ENCODE measurements around the gene REV3L.

REV3L gene

GRCh38 chr6:111274593-111275217 lies 208.3 kb downstream of the REV3L start:
- peaks cover 36 to 45% of the 10 kb centered on the region in 2 donors for H3K36me3 ChIP-seq (ENCODE audit: control insufficient read depth in 2 of 2, insufficient read depth in 2 of 2, low read length in 2 of 2)
- H3K27me3 ChIP-seq (ENCODE audit: control insufficient read depth in 2 of 2, insufficient read depth in 2 of 2, low read length in 2 of 2), result no peaks in the 10 kb centered on the region
- H3K4me1 ChIP-seq (ENCODE audit: control insufficient read depth in 2 of 2, insufficient read depth in 2 of 2, low read length in 2 of 2), result no peaks in the 10 kb centered on the region
- H3K27ac ChIP-seq (ENCODE audit: low read depth in 2 of 2, low read length in 2 of 2), result no peak overlapping the region
- no peaks in the 10 kb centered on the region for H3K9me3 ChIP-seq (ENCODE audit: control insufficient read depth in 2 of 2, low read length in 2 of 2)
- no peak overlapping the region for H3K4me3 ChIP-seq (ENCODE audit: low read length in 2 of 2)
- no peak overlapping the region for H3K9ac ChIP-seq (ENCODE audit: low read depth in 1 of 2, low read length in 2 of 2)

- no peaks in the 10 kb centered on the region for H3K4me1 ChIP-seq (ENCODE audit: control insufficient read depth in 2 of 2, insufficient read depth in 2 of 2, low read length in 2 of 2)
- H3K27me3 ChIP-seq (ENCODE audit: control insufficient read depth in 2 of 2, insufficient read depth in 2 of 2, low read length in 2 of 2), result no peaks in the 10 kb centered on the region
- H3K9ac ChIP-seq (ENCODE audit: low read depth in 1 of 2, low read length in 2 of 2), result no peak overlapping the region
- H3K9me3 ChIP-seq (ENCODE audit: control insufficient read depth in 2 of 2, low read length in 2 of 2), result no peaks in the 10 kb centered on the region
- no peak overlapping the region for H3K4me3 ChIP-seq (ENCODE audit: low read length in 2 of 2)
- peaks cover 30 to 38% of the 10 kb centered on the region in 2 donors for H3K36me3 ChIP-seq (ENCODE audit: control insufficient read depth in 2 of 2, insufficient read depth in 2 of 2, low read length in 2 of 2)
- H3K27ac ChIP-seq (ENCODE audit: low read depth in 2 of 2, low read length in 2 of 2), result no peak overlapping the region
Measured at GRCh38 chr6:111270121-111270520, 212.9 kb downstream of the REV3L start.

DNA sequence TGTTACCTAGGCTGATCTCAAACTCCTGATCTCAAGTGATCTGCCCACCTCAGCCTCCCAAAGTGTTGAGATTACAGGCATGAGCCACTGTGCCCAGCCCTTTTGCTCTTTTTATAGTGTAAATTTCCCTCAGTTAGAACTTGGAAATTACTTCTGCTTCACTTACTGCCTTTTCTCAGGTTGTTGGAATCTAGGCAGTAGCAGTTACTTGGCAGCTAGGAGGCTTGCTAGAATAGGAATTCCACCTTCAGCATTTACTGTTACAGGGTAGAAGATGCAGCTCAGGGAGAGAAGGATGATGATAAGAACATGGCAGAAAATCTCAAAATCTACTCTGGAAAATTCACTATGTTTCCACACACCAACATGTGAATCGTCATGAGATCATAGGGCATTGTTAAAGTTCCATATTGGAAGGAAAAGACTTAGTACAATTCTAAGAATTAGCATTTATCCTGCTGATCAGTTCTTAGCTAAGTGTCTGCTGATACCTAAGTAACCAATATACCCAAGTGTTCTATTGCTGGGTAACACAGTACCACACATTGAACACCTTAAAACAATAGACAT lies 213.5 kb downstream of the REV3L start:
- Histone ChIP-seq H3K27ac (ENCODE audit: low read depth in 2 of 2, low read length in 2 of 2) (no peak overlapping the region), H3K36me3 (ENCODE audit: control insufficient read depth in 2 of 2, insufficient read depth in 2 of 2, low read length in 2 of 2) (peaks cover 24 to 37% of the 10 kb centered on the region in 2 donors), H3K9me3 (ENCODE audit: control insufficient read depth in 2 of 2, low read length in 2 of 2) (no peaks in the 10 kb centered on the region)

DNA sequence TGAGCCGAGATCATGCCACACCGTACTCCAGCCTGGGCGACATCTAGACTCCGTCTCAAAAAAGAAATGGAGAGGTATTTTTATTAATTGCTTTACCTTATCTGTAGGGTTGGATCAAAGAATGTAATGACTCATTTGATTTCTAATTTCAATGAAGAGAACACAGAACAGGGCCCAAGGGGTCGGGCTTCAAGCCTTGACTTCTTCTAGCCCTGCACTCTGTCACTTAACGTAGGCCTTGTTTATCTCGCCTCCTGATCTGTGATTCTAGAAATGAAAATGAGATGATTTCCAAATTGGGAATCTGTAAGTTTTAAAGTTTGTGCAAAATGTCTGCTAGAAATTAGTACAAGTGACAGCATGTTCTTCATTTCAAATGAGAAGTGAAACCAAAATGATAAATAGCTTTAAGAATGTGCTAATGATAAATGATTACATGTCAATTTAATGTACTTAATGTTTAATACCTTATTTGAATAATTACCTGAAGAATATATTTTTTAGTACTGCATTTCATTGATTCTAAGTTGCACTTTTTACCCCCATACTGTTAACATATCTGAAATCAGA lies 215.2 kb downstream of the REV3L start:
- no peak overlapping the region for H3K9ac ChIP-seq (ENCODE audit: low read depth in 1 of 2, low read length in 2 of 2)
- H3K4me1 ChIP-seq (ENCODE audit: control insufficient read depth in 2 of 2, insufficient read depth in 2 of 2, low read length in 2 of 2), result no peaks in the 10 kb centered on the region
- H3K9me3 ChIP-seq (ENCODE audit: control insufficient read depth in 2 of 2, low read length in 2 of 2), result no peaks in the 10 kb centered on the region
- H3K27me3 ChIP-seq (ENCODE audit: control insufficient read depth in 2 of 2, insufficient read depth in 2 of 2, low read length in 2 of 2), result no peaks in the 10 kb centered on the region
- H3K27ac ChIP-seq (ENCODE audit: low read depth in 2 of 2, low read length in 2 of 2), result no peak overlapping the region
- H3K36me3 ChIP-seq (ENCODE audit: control insufficient read depth in 2 of 2, insufficient read depth in 2 of 2, low read length in 2 of 2), result peaks cover 22 to 34% of the 10 kb centered on the region in 2 donors
- no peak overlapping the region for H3K4me3 ChIP-seq (ENCODE audit: low read length in 2 of 2)

More for the DNA sequence above, 213.5 kb downstream of the REV3L start:
- no peaks in the 10 kb centered on the region for H3K4me1 ChIP-seq (ENCODE audit: control insufficient read depth in 2 of 2, insufficient read depth in 2 of 2, low read length in 2 of 2)
- no peaks in the 10 kb centered on the region for H3K27me3 ChIP-seq (ENCODE audit: control insufficient read depth in 2 of 2, insufficient read depth in 2 of 2, low read length in 2 of 2)
- no peak overlapping the region for H3K4me3 ChIP-seq (ENCODE audit: low read length in 2 of 2)
- H3K9ac ChIP-seq (ENCODE audit: low read depth in 1 of 2, low read length in 2 of 2), result no peak overlapping the region

- Histone ChIP-seq H3K27me3 (ENCODE audit: control insufficient read depth in 2 of 2, insufficient read depth in 2 of 2, low read length in 2 of 2) (no peaks in the 10 kb centered on the region), H3K9me3 (ENCODE audit: control insufficient read depth in 2 of 2, low read length in 2 of 2) (no peaks in the 10 kb centered on the region), H3K36me3 (ENCODE audit: control insufficient read depth in 2 of 2, insufficient read depth in 2 of 2, low read length in 2 of 2) (peaks cover 22 to 39% of the 10 kb centered on the region in 2 donors), H3K9ac (ENCODE audit: low read depth in 1 of 2, low read length in 2 of 2) (no peak overlapping the region), H3K27ac (ENCODE audit: low read depth in 2 of 2, low read length in 2 of 2) (no peak overlapping the region), H3K4me3 (ENCODE audit: low read length in 2 of 2) (no peak overlapping the region), H3K4me1 (ENCODE audit: control insufficient read depth in 2 of 2, insufficient read depth in 2 of 2, low read length in 2 of 2) (no peaks in the 10 kb centered on the region)
Measured at GRCh38 chr6:111266276-111266675, 216.7 kb downstream of the REV3L start.

DNA sequence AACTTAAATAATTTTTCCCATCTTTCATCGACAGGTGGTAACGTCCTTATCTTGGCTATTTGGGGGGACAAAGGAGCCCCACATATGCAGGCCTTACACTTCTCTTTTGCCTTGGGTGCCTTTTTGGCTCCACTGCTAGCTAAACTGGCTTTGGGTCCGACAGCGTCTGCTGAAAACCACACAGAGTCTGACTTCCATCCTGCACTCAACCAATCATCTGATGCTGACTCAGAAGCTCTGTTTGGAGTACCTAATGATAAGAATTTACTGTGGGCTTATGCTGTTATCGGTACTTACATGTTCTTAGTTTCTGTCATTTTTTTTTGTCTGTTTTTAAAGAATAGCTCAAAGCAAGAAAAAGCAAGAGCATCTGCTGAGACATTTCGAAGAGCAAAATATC lies 217.2 kb downstream of the REV3L start:
- peaks cover 22 to 39% of the 10 kb centered on the region in 2 donors for H3K36me3 ChIP-seq (ENCODE audit: control insufficient read depth in 2 of 2, insufficient read depth in 2 of 2, low read length in 2 of 2)

DNA sequence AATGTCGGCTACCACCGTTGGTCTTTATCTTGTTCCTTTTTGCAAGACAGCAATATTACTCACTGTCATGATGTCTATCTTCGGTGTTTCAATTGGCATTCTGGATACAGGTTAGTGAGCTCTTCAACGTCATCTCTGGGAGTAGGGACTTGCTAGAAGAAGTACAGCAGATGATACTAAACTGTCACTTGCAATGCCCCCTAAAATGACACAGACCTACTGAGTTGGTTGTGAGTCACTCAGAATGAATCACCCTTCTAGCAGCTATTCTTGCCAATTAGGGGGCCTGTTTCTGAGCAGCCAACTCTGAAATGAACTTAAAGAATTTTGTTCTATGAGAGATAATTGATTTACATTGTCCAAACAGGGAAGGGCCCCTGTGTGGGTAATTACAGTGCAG lies 219.2 kb downstream of the REV3L start:
- Histone ChIP-seq H3K4me1 (ENCODE audit: control insufficient read depth in 2 of 2, insufficient read depth in 2 of 2, low read length in 2 of 2) (peaks cover 5 to 11% of the 10 kb centered on the region in 2 donors), H3K9me3 (ENCODE audit: control insufficient read depth in 2 of 2, low read length in 2 of 2) (no peaks in the 10 kb centered on the region), H3K36me3 (ENCODE audit: control insufficient read depth in 2 of 2, insufficient read depth in 2 of 2, low read length in 2 of 2) (peaks cover 18 to 34% of the 10 kb centered on the region in 2 donors), H3K27me3 (ENCODE audit: control insufficient read depth in 2 of 2, insufficient read depth in 2 of 2, low read length in 2 of 2) (no peaks in the 10 kb centered on the region), H3K27ac (ENCODE audit: low read depth in 2 of 2, low read length in 2 of 2) (no peak overlapping the region), H3K4me3 (ENCODE audit: low read length in 2 of 2) (no peak overlapping the region), H3K9ac (ENCODE audit: low read depth in 1 of 2, low read length in 2 of 2) (no peak overlapping the region)

More for the DNA sequence above, 217.2 kb downstream of the REV3L start:
- Histone ChIP-seq H3K9me3 (ENCODE audit: control insufficient read depth in 2 of 2, low read length in 2 of 2) (no peaks in the 10 kb centered on the region), H3K4me1 (ENCODE audit: control insufficient read depth in 2 of 2, insufficient read depth in 2 of 2, low read length in 2 of 2) (peaks cover 0 to 2% of the 10 kb centered on the region in 2 donors), H3K27ac (ENCODE audit: low read depth in 2 of 2, low read length in 2 of 2) (no peak overlapping the region), H3K27me3 (ENCODE audit: control insufficient read depth in 2 of 2, insufficient read depth in 2 of 2, low read length in 2 of 2) (no peaks in the 10 kb centered on the region), H3K4me3 (ENCODE audit: low read length in 2 of 2) (no peak overlapping the region), H3K9ac (ENCODE audit: low read depth in 1 of 2, low read length in 2 of 2) (no peak overlapping the region)

- Histone ChIP-seq H3K27me3 (ENCODE audit: control insufficient read depth in 2 of 2, insufficient read depth in 2 of 2, low read length in 2 of 2) (no peaks in the 10 kb centered on the region), H3K4me1 (ENCODE audit: control insufficient read depth in 2 of 2, insufficient read depth in 2 of 2, low read length in 2 of 2) (peaks cover 5 to 11% of the 10 kb centered on the region in 2 donors), H3K9me3 (ENCODE audit: control insufficient read depth in 2 of 2, low read length in 2 of 2) (no peaks in the 10 kb centered on the region), H3K27ac (ENCODE audit: low read depth in 2 of 2, low read length in 2 of 2) (no peak overlapping the region), H3K36me3 (ENCODE audit: control insufficient read depth in 2 of 2, insufficient read depth in 2 of 2, low read length in 2 of 2) (peaks cover 2 to 22% of the 10 kb centered on the region in 2 donors), H3K4me3 (ENCODE audit: low read length in 2 of 2) (peak overlapping the region in 1 of 2 donors; percentile 38), H3K9ac (ENCODE audit: low read depth in 1 of 2, low read length in 2 of 2) (no peak overlapping the region)
Measured at GRCh38 chr6:111260570-111261298, 222.3 kb downstream of the REV3L start.

DNA sequence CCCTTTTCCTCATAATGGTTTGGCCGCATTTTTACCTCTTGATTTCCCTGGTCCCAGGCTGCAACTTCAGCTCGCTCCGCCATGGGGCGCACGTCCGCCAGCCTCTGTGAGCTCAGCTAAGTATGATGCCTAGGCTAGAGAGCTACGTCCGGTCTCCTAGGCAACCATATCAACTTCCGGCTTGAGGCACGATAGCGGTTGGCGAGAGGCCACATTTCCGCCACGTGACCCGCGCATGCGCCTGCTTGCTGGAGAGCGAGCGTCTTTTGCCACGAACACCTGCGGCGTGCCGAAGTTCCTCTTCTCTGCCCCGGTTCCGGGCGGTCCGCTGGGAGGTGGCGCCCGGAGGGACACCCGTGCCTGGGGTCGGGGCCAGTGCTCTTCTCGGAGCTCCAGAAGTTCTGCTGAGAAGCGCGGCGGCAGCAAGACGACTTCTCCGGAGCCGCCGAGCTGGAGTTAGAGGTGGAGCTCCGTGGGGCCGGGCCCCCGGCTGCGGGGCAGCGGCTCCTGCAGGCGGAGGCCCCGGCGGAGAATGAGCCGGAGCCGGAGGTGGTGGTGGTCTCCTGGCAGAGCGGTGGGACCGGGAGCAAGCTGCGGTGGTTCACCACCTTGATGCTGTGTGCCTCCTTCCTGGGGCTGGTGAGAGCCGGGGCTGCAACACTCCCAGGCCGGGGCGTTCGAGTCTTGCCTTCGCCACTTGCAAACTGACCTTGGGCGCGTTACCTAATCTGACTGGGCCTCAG lies 223.8 kb downstream of the REV3L start:
- H3K9me3 ChIP-seq (ENCODE audit: control insufficient read depth in 2 of 2, low read length in 2 of 2), result no peaks in the 10 kb centered on the region
- H3K9ac ChIP-seq (ENCODE audit: low read depth in 1 of 2, low read length in 2 of 2), result peak overlapping the region; percentile 73 to 80
- peak overlapping the region; percentile 90 to 91 for H3K4me3 ChIP-seq (ENCODE audit: low read length in 2 of 2)
- H3K36me3 ChIP-seq (ENCODE audit: control insufficient read depth in 2 of 2, insufficient read depth in 2 of 2, low read length in 2 of 2), result peaks cover 0 to 13% of the 10 kb centered on the region in 2 donors
- no peaks in the 10 kb centered on the region for H3K27me3 ChIP-seq (ENCODE audit: control insufficient read depth in 2 of 2, insufficient read depth in 2 of 2, low read length in 2 of 2)
- H3K4me1 ChIP-seq (ENCODE audit: control insufficient read depth in 2 of 2, insufficient read depth in 2 of 2, low read length in 2 of 2), result peaks cover 5 to 11% of the 10 kb centered on the region in 2 donors
- peak overlapping the region; percentile 84 to 92 for H3K27ac ChIP-seq (ENCODE audit: low read depth in 2 of 2, low read length in 2 of 2)

All from mucosa of rectum (tissue), 2 donors.